HEK293T (cell line): ENCODE results near the gene PROB1.

Experiments
- CTCF ChIA-PET: fragments of 350-600 bp; formaldehyde crosslinking; extraction: SDS; loops from one replicate; lab custom pipeline; 2021; ENCODE audit warnings: antibody characterized with exemption, inconsistent platforms; lab: Yijun Ruan, JAX
- POLR2A ChIA-PET: fragments of 350-600 bp; formaldehyde crosslinking; extraction: SDS; loops from one replicate; lab custom pipeline; 2020; ENCODE audit warnings: antibody characterized with exemption, inconsistent platforms; lab: Yijun Ruan, JAX
- DNase-seq: peaks from one replicate; pipeline ENCODE4 v3.0.0; 2012; ENCODE audit warnings: mixed read lengths; ENCODE audit errors: extremely low spot score
- ARNT ChIP-seq: fragments of 450-650 bp; IDR thresholded peaks from 2 replicates; pipeline ENCODE4 v1.6.1; 2017; ENCODE audit warnings: mild to moderate bottlenecking
- BHLHE40 ChIP-seq: fragments of 450-650 bp; IDR thresholded peaks from 2 replicates; pipeline ENCODE4 v1.6.1; 2016; ENCODE audit warnings: mild to moderate bottlenecking, moderate library complexity, borderline replicate concordance
- CTBP1 ChIP-seq: fragments of 450-650 bp; IDR thresholded peaks from 2 replicates; pipeline ENCODE4 v1.6.1; 2016; ENCODE audit warnings: borderline replicate concordance
- ELF4 ChIP-seq: fragments of 450-650 bp; IDR thresholded peaks from 2 replicates; pipeline ENCODE4 v1.6.1; 2017; ENCODE audit warnings: antibody characterized with exemption
- FOXA1 ChIP-seq: fragments of 450-650 bp; IDR thresholded peaks from 2 replicates; pipeline ENCODE4 v1.6.1; 2016; ENCODE audit warnings: mild to moderate bottlenecking
- FOXK2 ChIP-seq: fragments of 450-650 bp; IDR thresholded peaks from 2 replicates; pipeline ENCODE4 v1.6.1; 2016; ENCODE audit warnings: mild to moderate bottlenecking
- FOXM1 ChIP-seq: fragments of 450-650 bp; IDR thresholded peaks from 2 replicates; pipeline ENCODE4 v1.6.1; 2017; ENCODE audit warnings: mild to moderate bottlenecking, borderline replicate concordance
- HDGF ChIP-seq: fragments of 450-650 bp; IDR thresholded peaks from 2 replicates; pipeline ENCODE4 v1.6.1; 2017; ENCODE audit warnings: antibody characterized with exemption, borderline replicate concordance
- L3MBTL2 ChIP-seq: fragments of 450-650 bp; conservative IDR thresholded peaks from 2 replicates; pipeline ENCODE4 v1.6.1; 2016; ENCODE audit warnings: mild to moderate bottlenecking
- LEF1 ChIP-seq: fragments of 450-650 bp; IDR thresholded peaks from 2 replicates; pipeline ENCODE4 v1.6.1; 2017; ENCODE audit warnings: mild to moderate bottlenecking, borderline replicate concordance
- NFRKB ChIP-seq: fragments of 450-650 bp; IDR thresholded peaks from 2 replicates; pipeline ENCODE4 v1.6.1; 2016; ENCODE audit warnings: mild to moderate bottlenecking, moderate library complexity
- SP1 ChIP-seq: fragments of 450-650 bp; IDR thresholded peaks from 2 replicates; pipeline ENCODE4 v1.6.1; 2017
- SUZ12 ChIP-seq: fragments of 450-650 bp; IDR thresholded peaks from 2 replicates; pipeline ENCODE4 v1.6.1; 2016; ENCODE audit warnings: mild to moderate bottlenecking
- TARDBP ChIP-seq: fragments of 450-650 bp; IDR thresholded peaks from 2 replicates; pipeline ENCODE4 v1.6.1; 2016
- ZNF384 ChIP-seq: fragments of 450-650 bp; IDR thresholded peaks from 2 replicates; pipeline ENCODE4 v1.6.1; 2016
- TF ChIP-seq, protein P1 (sequence below): fragments of 450-650 bp; IDR thresholded peaks from 2 replicates; pipeline ENCODE4 v1.6.1; 2016

PROB1 gene

DNA sequence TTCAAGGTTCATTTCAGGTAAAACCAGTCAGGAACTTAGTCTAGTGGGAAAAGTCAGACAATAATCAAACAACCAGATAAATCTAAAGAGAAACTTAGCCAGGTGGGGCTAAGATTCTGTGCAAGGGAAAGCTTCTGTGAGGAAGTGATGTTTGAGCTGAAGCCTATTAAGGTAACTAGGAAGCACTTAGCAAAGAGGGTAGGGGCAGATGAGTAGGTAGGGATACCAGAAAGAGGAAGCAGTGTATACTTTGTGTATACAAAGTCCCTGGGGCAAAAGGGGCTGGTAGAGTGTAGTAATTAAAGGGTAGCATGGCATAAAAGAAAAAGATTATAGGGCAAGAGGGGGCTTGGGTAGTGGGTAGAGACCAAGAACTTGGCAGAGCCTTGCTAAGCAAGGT, 12.6 kb upstream of the PROB1 start:
- no peak for DNase-seq
- CTCF ChIA-PET = interaction anchor here (0.9 to 1.1 kb wide), 2 partner anchors 14 to 15 kb away, joined by 3 to 5 read pairs; no protein-coding TSS in a partner anchor

DNA sequence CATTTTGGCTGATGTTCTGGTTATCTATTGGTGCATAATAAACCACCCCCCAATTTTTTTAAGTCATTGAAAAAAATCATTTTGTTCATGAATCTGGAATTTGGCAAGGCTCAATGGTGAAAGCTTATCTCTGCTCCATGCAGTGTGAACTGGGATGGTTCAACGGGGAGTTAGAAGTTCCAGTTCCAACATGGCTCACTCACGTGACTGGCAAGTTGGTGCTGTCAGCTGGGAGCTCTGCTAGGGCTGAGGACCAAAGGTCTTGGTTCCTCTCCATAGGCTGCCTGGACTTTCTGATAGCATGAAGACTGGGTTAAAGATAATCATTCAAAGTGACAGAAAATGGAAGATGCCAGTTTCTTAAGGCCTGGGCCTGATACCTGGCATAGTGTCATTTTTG, 12.1 kb upstream of the PROB1 start:
- ChIA-PET CTCF (interaction anchor here (0.9 to 1.1 kb wide), 2 partner anchors 14 to 16 kb away, joined by 3 to 5 read pairs; no protein-coding TSS in a partner anchor), POLR2A (interaction anchor here (1.0 to 1.7 kb wide), 3 partner anchors 32 to 114 kb away, joined by 3 to 6 read pairs (median 4); partner anchors contain the start of genes DNAJC18, MATR3 and PAIP2)
- no peak for DNase-seq

More for the DNA sequence above, 12.6 kb upstream of the PROB1 start:
- TF ChIP-seq TARDBP (no peak), L3MBTL2 (no peak), HDGF (no peak), SUZ12 (no peak), ELF4 (no peak), FOXM1 (no peak), FOXA1 (no peak), NFRKB (no peak), SP1 (no peak)
- POLR2A ChIA-PET = no interaction called here

DNA sequence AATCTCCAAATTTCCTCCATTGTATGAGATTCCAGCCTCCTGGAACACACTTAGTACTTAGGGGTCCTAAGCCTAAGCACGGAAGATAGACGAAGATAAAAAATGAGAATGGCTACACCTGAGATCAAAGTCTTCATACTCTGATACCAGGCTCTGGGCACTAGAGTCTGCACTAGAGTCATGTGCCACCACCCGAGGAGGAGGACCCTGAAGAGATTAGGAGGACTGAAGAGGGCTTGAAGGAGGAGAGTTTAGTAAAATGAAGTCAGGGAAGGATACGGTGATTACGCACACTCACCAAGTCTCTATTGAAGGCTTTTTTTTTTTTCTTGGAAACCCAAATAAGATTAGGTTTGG, 9.6 kb upstream of the PROB1 start:
- ChIA-PET POLR2A (interaction anchor here (0.7 to 1.4 kb wide), 4 partner anchors 13 to 110 kb away, joined by 3 to 6 read pairs (median 4); partner anchors contain the start of gene PAIP2), CTCF (interaction anchor here (1.0 kb wide), 1 partner anchor 38 kb away, joined by 3 read pairs; no protein-coding TSS in a partner anchor)
- no peak for DNase-seq
- TF ChIP-seq FOXM1 (no peak), ARNT (no peak), HDGF (no peak), CTBP1 (no peak), NFRKB (no peak)
- TF ChIP-seq, protein P1, sequence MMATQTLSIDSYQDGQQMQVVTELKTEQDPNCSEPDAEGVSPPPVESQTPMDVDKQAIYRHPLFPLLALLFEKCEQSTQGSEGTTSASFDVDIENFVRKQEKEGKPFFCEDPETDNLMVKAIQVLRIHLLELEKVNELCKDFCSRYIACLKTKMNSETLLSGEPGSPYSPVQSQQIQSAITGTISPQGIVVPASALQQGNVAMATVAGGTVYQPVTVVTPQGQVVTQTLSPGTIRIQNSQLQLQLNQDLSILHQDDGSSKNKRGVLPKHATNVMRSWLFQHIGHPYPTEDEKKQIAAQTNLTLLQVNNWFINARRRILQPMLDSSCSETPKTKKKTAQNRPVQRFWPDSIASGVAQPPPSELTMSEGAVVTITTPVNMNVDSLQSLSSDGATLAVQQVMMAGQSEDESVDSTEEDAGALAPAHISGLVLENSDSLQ = no peak

More for the DNA sequence above, 12.1 kb upstream of the PROB1 start:
- TF ChIP-seq L3MBTL2 (no peak), BHLHE40 (no peak), FOXA1 (no peak), ARNT (no peak), TARDBP (no peak), ELF4 (no peak), HDGF (no peak), SUZ12 (no peak), LEF1 (no peak), SP1 (no peak)

DNA sequence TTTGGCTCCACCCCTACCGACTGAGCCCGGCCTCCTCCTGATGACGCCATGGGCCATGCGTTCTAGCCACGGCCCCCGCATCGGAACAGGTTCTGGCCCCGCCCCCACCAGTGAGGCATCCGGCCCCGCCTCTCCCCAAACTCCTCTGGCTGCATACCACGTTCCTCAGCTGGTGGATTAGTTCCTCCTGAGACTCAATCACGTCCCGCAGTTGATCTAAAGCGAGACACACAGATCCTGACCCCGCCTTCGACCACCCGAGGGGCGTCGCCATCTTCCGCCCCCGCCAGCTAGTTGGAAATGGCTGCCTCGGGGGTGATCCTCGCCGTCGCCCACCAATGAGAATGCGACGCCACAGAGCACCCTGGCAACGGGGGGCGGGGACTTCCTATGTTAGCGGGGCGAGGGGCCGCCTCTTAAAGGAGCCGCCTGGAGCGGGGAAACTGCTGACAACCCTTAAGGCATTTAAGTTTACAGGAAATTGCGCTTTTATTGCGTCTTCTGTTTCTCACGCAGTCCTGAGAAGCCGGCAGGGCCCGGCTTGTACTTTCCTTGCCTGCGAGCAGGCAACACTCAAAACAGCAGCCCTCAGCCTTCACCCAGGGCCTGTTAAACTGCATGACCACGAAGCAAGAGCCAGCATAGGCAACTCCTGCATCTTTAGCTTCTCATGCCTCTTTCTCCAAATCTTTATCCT, 9.0 kb upstream of the PROB1 start, which contains the start of gene SPATA24:
SPATA24 (minus strand) TSS at position 303 of the 697 bp plus-strand sequence; CDS start at position 274, 29 bp downstream.
- CTCF ChIA-PET = interaction anchor here (0.7 to 1.0 kb wide), 2 partner anchors 39 to 137 kb away, joined by 3 read pairs; no protein-coding TSS in a partner anchor
- peak; percentile 97 for DNase-seq
- POLR2A ChIA-PET = interaction anchor here (0.6 to 1.4 kb wide), 6 partner anchors 13 to 195 kb away, joined by 3 to 6 read pairs (median 4); partner anchors contain the start of gene PAIP2
- no peak for TF ChIP-seq SUZ12
- TF ChIP-seq HDGF = no peak
- TF ChIP-seq ELF4 = no peak
- TF ChIP-seq L3MBTL2 = peak; percentile 87
- no peak for TF ChIP-seq ZNF384

DNA sequence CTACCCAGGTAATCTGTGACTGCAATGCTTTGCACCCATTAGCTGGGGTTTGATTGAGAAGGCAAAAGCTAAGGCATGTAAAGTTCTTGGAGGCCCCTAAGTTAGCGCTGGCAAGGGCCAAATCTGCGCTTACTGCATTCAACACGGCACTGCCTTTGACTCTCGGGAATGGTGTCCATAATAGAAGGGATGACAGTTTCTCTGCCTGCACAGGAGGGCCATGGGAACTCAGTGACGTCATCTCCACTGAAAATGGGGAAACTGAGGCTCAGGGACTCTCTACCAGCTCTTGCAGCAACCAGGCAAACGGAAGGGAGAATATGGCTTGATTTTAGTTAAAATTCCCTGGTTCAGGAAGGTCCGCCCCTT, 8.5 kb upstream of the PROB1 start:
- CTCF ChIA-PET = interaction anchor here (0.7 to 1.0 kb wide), 2 partner anchors 39 to 136 kb away, joined by 3 read pairs; no protein-coding TSS in a partner anchor
- TF ChIP-seq SUZ12 = no peak
- TF ChIP-seq HDGF = no peak
- TF ChIP-seq ARNT = no peak
- TF ChIP-seq TARDBP = no peak
- no peak for TF ChIP-seq ZNF384
- no peak for TF ChIP-seq FOXK2
- TF ChIP-seq, protein P1 = no peak
- no peak for TF ChIP-seq BHLHE40
- TF ChIP-seq CTBP1 = no peak
- no peak for TF ChIP-seq ELF4
- TF ChIP-seq FOXA1 = no peak
- no peak for TF ChIP-seq LEF1
- TF ChIP-seq FOXM1 = no peak
- TF ChIP-seq NFRKB = no peak
- TF ChIP-seq L3MBTL2 = no peak
- no peak for TF ChIP-seq SP1
- POLR2A ChIA-PET = interaction anchor here (0.7 to 1.4 kb wide), 3 partner anchors 29 to 109 kb away, joined by 3 to 5 read pairs (median 4); no protein-coding TSS in a partner anchor
- no peak for DNase-seq

DNA sequence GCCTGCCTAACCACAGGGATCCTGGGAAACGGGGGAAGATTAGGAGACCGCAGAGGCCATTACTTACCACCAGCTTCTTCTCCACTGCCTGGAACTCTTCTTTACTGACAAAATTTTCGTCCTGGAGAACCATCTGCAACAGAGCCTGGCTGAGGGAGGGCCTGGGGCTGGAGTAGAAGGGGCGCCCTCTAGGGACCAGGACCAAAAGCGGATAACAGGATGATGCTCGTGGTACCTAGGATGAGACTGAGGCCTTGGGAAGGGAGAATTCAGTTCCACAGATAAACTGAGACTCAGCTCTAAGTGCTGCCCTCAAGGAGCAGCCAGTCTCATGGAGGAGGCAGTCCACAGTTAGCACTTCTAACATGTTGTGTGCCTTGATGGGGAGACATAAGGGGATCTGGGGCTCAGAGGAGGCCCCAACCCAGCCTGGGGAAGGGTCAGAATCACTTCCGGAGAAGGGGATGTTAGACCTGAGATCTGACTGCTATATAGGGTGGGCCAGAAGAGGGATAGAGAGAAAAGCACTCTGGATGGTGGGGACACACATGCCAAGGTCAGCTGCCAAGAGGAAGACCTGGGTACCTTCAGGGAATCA, 7.8 kb upstream of the PROB1 start:
- peak; percentile 72 for DNase-seq
- ChIA-PET CTCF (interaction anchor here (0.7 to 1.5 kb wide), 6 partner anchors 12 to 130 kb away, joined by 3 to 7 read pairs (median 4); partner anchors contain the start of gene PAIP2), POLR2A (interaction anchor here (0.7 to 1.3 kb wide), 4 partner anchors 15 to 130 kb away, joined by 3 to 4 read pairs (median 3); no protein-coding TSS in a partner anchor)
- TF ChIP-seq NFRKB = no peak
- no peak for TF ChIP-seq FOXM1
- TF ChIP-seq TARDBP = no peak
